IMR-90 (cell line): ENCODE measurements around the gene MRPL32. TPM values are rescaled to one million over a fixed set of nuclear protein-coding genes. Genes with fewer than 3 reads are reported as not detected.

ENCODE experiments used
- ATAC-seq: fragments of 200-7000 bp; cut with Tn5 transposase; 2 replicates; pipeline ENCODE4 v1.9.1; 2020; ENCODE audit warnings: low read depth, mild to moderate bottlenecking, moderate library complexity
- BruUV-seq: library from RNA; stranded (reverse); fragments of 400-500 nt; replicated peaks from 2 replicates; lab custom pipeline; 2021; lab: Mats Ljungman, UMichigan
- CTCF ChIA-PET: fragments of 300-600 bp; formaldehyde crosslinking; extraction: SDS; loops from one replicate; lab custom pipeline; 2021; ENCODE audit warnings: antibody characterized with exemption; lab: Yijun Ruan, JAX
- POLR2A ChIA-PET: fragments of 300-600 bp; sonication (Branson Sonifier 250); formaldehyde crosslinking; loops from one replicate; lab custom pipeline; 2022; ENCODE audit warnings: antibody characterized with exemption; ENCODE audit not compliant: unreplicated experiment; lab: Charles Lee
- DNase-seq: peaks from one replicate; pipeline ENCODE4 v3.0.0; 2013
- H2AFZ ChIP-seq: replicated peaks from 2 replicates; pipeline ENCODE3; 2013; ENCODE audit warnings: low read length, mild to moderate bottlenecking; ENCODE audit not compliant: poor library complexity
- H2AK5ac ChIP-seq: 2 replicates; pipeline ENCODE4 v1.6.1; 2013; ENCODE audit warnings: low read depth, low read length, inconsistent platforms
- H2AK9ac ChIP-seq: replicated peaks from 2 replicates; pipeline ENCODE3; 2013; ENCODE audit warnings: mild to moderate bottlenecking, low read depth, low read length, moderate library complexity; ENCODE audit not compliant: poor library complexity
- H2BK120ac ChIP-seq: 2 replicates; pipeline ENCODE4 v1.6.1; 2013; ENCODE audit warnings: low read depth, low read length, inconsistent platforms
- H2BK15ac ChIP-seq: 3 replicates; pipeline ENCODE4 v1.6.1; 2013; ENCODE audit warnings: low read depth, low read length, inconsistent platforms
- H2BK20ac ChIP-seq: 2 replicates; pipeline ENCODE4 v1.6.1; 2013; ENCODE audit warnings: low read depth, mild to moderate bottlenecking, inconsistent platforms, low read length, moderate library complexity
- H2BK5ac ChIP-seq: 2 replicates; pipeline ENCODE4 v1.6.1; 2013; ENCODE audit warnings: mild to moderate bottlenecking, low read depth, low read length, inconsistent platforms; ENCODE audit not compliant: poor library complexity, severe bottlenecking
- H3K14ac ChIP-seq: replicated peaks from 2 replicates; pipeline ENCODE4 v1.6.1; 2013; ENCODE audit warnings: low read depth, low read length, inconsistent platforms
- H3K18ac ChIP-seq: 2 replicates; pipeline ENCODE4 v1.6.1; 2013; ENCODE audit warnings: low read depth, low read length, control low read depth
- H3K23ac ChIP-seq: 2 replicates; pipeline ENCODE4 v1.6.1; 2013; ENCODE audit warnings: low read depth, low read length, inconsistent platforms
- H3K27ac ChIP-seq: 2 replicates; pipeline ENCODE4 v1.5.1; 2013; ENCODE audit warnings: mild to moderate bottlenecking, control low read depth, low read length; ENCODE audit not compliant: insufficient read depth
- H3K27me3 ChIP-seq: 2 replicates; pipeline ENCODE4 v1.6.1; 2013; ENCODE audit warnings: low read length; ENCODE audit not compliant: control insufficient read depth, insufficient read depth
- H3K36me3 ChIP-seq: 2 replicates; pipeline ENCODE4 v1.6.1; 2013; ENCODE audit warnings: low read length, mixed read lengths; ENCODE audit not compliant: control insufficient read depth, insufficient read depth
- H3K4ac ChIP-seq: 2 replicates; pipeline ENCODE4 v1.6.1; 2013; ENCODE audit warnings: low read depth, low read length, inconsistent platforms
- H3K4me1 ChIP-seq: 2 replicates; pipeline ENCODE4 v1.6.1; 2013; ENCODE audit warnings: low read length, mixed read lengths; ENCODE audit not compliant: control insufficient read depth, insufficient read depth
- H3K4me2 ChIP-seq: 2 replicates; pipeline ENCODE4 v1.6.1; 2013; ENCODE audit warnings: low read depth, mild to moderate bottlenecking, control low read depth, low read length, moderate library complexity
- H3K4me3 ChIP-seq: 2 replicates; pipeline ENCODE4 v1.5.1; 2013; ENCODE audit warnings: low read depth, mild to moderate bottlenecking, control low read depth, low read length, moderate library complexity; ENCODE audit not compliant: insufficient read depth
- H3K56ac ChIP-seq: 2 replicates; pipeline ENCODE4 v1.6.1; 2013; ENCODE audit warnings: low read length, inconsistent platforms; ENCODE audit not compliant: insufficient read depth; ENCODE audit errors: extremely low read depth
- H3K79me1 ChIP-seq, 2 experiments: 2 replicates each; pipeline ENCODE4 v1.6.1; 2013; ENCODE audit warnings: low read length in 2 of 2, inconsistent platforms in 1 of 2, low read depth in 1 of 2
- H3K9ac ChIP-seq: 2 replicates; pipeline ENCODE4 v1.6.1; 2013; ENCODE audit warnings: low read depth, low read length, control low read depth
- H3K9me1 ChIP-seq: 2 replicates; pipeline ENCODE4 v1.6.1; 2013; ENCODE audit warnings: low read length, inconsistent platforms; ENCODE audit not compliant: insufficient read depth
- H3K9me3 ChIP-seq: 2 replicates; pipeline ENCODE4 v1.6.1; 2013; ENCODE audit warnings: low read length; ENCODE audit not compliant: control insufficient read depth, insufficient read depth
- H4K20me1 ChIP-seq: 2 replicates; pipeline ENCODE4 v1.6.1; 2013; ENCODE audit warnings: low read length, inconsistent platforms; ENCODE audit not compliant: insufficient read depth
- H4K5ac ChIP-seq: 2 replicates; pipeline ENCODE4 v1.6.1; 2013; ENCODE audit warnings: mild to moderate bottlenecking, low read depth, low read length, control low read depth
- H4K8ac ChIP-seq, 2 experiments: 2 replicates each; pipeline ENCODE4 v1.6.1; 2013; ENCODE audit warnings: low read depth in 2 of 2, low read length in 2 of 2, control low read depth in 1 of 2, inconsistent platforms in 1 of 2
- H4K91ac ChIP-seq: 2 replicates; pipeline ENCODE4 v1.6.1; 2013; ENCODE audit warnings: low read depth, low read length, inconsistent platforms; ENCODE audit not compliant: insufficient read depth
- BHLHE40 ChIP-seq: fragments of 150-350 bp; IDR thresholded peaks from 2 replicates; pipeline ENCODE4 v1.6.1; 2016; ENCODE audit warnings: mild to moderate bottlenecking, low read depth, low read length
- CEBPB ChIP-seq: IDR thresholded peaks from 2 replicates; pipeline ENCODE4 v1.6.1; 2012; ENCODE audit warnings: low read depth, low read length, improper control_type of control experiment
- CHD1 ChIP-seq: IDR thresholded peaks from 2 replicates; pipeline ENCODE4 v1.6.1; 2012; ENCODE audit warnings: low read depth, low read length, improper control_type of control experiment
- MAFK ChIP-seq: IDR thresholded peaks from 2 replicates; pipeline ENCODE4 v1.6.1; 2012; ENCODE audit warnings: low read depth, low read length, improper control_type of control experiment
- POLR2A ChIP-seq: IDR thresholded peaks from 2 replicates; pipeline ENCODE4 v1.6.1; 2012; ENCODE audit warnings: mild to moderate bottlenecking, low read depth, low read length
- RAD21 ChIP-seq: IDR thresholded peaks from 2 replicates; pipeline ENCODE4 v1.6.1; 2012; ENCODE audit warnings: low read length, improper control_type of control experiment
- SMC3 ChIP-seq: fragments of 150-350 bp; IDR thresholded peaks from 2 replicates; pipeline ENCODE4 v1.6.1; 2016; ENCODE audit warnings: low read depth, mild to moderate bottlenecking, antibody characterized with exemption, low read length, moderate library complexity
- WGBS, 2 experiments: methylation state at CpG; one replicate each; pipeline versions ENCODE4 v1.1.5 to v1.1.7; 2013; ENCODE audit warnings: missing lambda C conversion rate in 2 of 2; ENCODE audit not compliant: insufficient read length in 1 of 2; ENCODE audit errors: extremely low coverage in 2 of 2; 5-methylcytosine and 5-hydroxymethylcytosine counted together
- dilution Hi-C: fragments of 300-500 bp; cut with HindIII; formaldehyde crosslinking; loops from one replicate; pipeline ENCODE4 v1.14.3; 2018; ENCODE audit warnings: low sequenced_read_pairs; ENCODE audit not compliant: unreplicated experiment
- in situ Hi-C: fragments of 300-500 bp; cut with MboI; formaldehyde crosslinking; loops from 3 replicates; pipeline ENCODE4 v1.14.3; 2019; ENCODE audit warnings: low sequenced_read_pairs, inconsistent platforms, mixed read lengths
- intact Hi-C: fragments of 100-400 bp; cut with micrococcal nuclease; formaldehyde crosslinking; loops from 2 replicates; pipeline ENCODE4 v1.10.0; 2022
- polyA plus RNA-seq, 3 experiments: library from polyadenylated mRNA; depleted of rRNA; stranded (reverse); fragments of >200 nt; gene quantifications; 2 replicates each; pipeline ENCODE4 v1.2.3, GENCODE V29; 2012; ENCODE audit warnings: low replicate concordance in 1 of 3
- total RNA-seq: library from RNA; depleted of rRNA; stranded (reverse); fragments of >200 nt; gene quantifications from 2 replicates; pipeline ENCODE4 v1.2.3, GENCODE V29; 2012
- TF ChIP-seq, protein P1 (sequence below): fragments of 150-350 bp; IDR thresholded peaks from 2 replicates; pipeline ENCODE4 v1.6.1; 2016; ENCODE audit warnings: low read depth, mild to moderate bottlenecking, low read length, moderate library complexity, borderline replicate concordance
- TF ChIP-seq, protein P2 (sequence below): conservative IDR thresholded peaks from 2 replicates; pipeline ENCODE4 v1.5.1; 2012; ENCODE audit warnings: mild to moderate bottlenecking, low read depth, low read length, improper control_type of control experiment
- TF ChIP-seq, protein P3 (sequence below): fragments of 150-350 bp; IDR thresholded peaks from 2 replicates; pipeline ENCODE4 v1.6.1; 2017; ENCODE audit warnings: mild to moderate bottlenecking, antibody characterized with exemption, low read length, low read depth

MRPL32 gene
- total and polyA plus RNA-seq, 2 of the 4 experiments (the other 2 are of a cell fraction), result 42.3 to 75.3 TPM

DNA sequence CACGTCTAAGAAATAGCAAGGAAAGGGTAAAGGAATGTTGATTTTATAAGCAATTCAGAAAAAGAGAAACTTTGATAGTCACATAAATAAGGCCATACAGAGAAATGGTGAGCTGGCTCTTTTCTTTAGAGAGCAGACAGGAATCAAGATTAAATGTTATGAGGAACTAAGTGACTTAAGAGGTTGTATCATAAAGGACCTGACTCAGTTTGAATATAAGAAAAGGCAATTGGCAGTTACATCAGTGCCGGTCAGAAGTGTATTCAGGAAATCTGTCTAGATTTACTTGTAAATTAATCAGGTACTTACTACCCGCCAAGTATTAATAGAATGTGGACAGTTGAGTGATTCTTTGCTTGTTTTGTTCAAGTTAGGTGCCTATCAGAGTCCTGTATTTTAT, 2.1 kb downstream of the MRPL32 start:
- H3K9ac ChIP-seq, result no peak overlapping the region
- H2BK15ac ChIP-seq, result no peak overlapping the region
- no peak overlapping the region for H2AFZ ChIP-seq
- no peak overlapping the region for H4K8ac ChIP-seq
- peaks cover 4% of the 10 kb centered on the region; the same call in 1 of the 2 replicates for H3K9me1 ChIP-seq
- no peak overlapping the region for H2BK20ac ChIP-seq
- BruUV-seq, result no TSS peak
- no peak overlapping the region for H3K27ac ChIP-seq
- no peak overlapping the region for H3K4me3 ChIP-seq
- H3K79me1 ChIP-seq, result peaks cover 17 to 50% of the 10 kb centered on the region in 2 experiments
- in situ Hi-C loops (loop anchor here (25.0 kb wide), 1 partner anchor 903 kb away; no protein-coding TSS in a partner anchor), dilution Hi-C loops (loop anchor here (25.0 kb wide), 1 partner anchor 303 kb away; no protein-coding TSS in a partner anchor), intact Hi-C loops (loop anchor here (5.0 to 10.0 kb wide), 2 partner anchors 651 to 768 kb away; partner anchors contain the start of gene STK17A)
- peaks cover 21% of the 10 kb centered on the region for H4K20me1 ChIP-seq
- H2BK120ac ChIP-seq, result no peak overlapping the region
- no peak for ATAC-seq
- H3K4me2 ChIP-seq, result no peak overlapping the region
- no peak overlapping the region for H4K91ac ChIP-seq
- no peak overlapping the region for H4K5ac ChIP-seq
- POLR2A ChIA-PET, result no interaction called here
- H2AK9ac ChIP-seq, result no peak overlapping the region
- CTCF ChIA-PET, result interaction anchor here (0.5 kb wide), 1 partner anchor 520 kb away, joined by 5 read pairs; no protein-coding TSS in a partner anchor
- H3K23ac ChIP-seq, result no peak overlapping the region
- H3K4me1 ChIP-seq, result peaks cover 4% of the 10 kb centered on the region
- WGBS, 2 experiments, result no CpG with 5 or more reads among the region's 3 CpGs
- no peak overlapping the region for H2BK5ac ChIP-seq
- no peak overlapping the region for H2AK5ac ChIP-seq
- no peak for TF ChIP-seq POLR2A
- no peak for TF ChIP-seq SMC3
- TF ChIP-seq, protein P1, sequence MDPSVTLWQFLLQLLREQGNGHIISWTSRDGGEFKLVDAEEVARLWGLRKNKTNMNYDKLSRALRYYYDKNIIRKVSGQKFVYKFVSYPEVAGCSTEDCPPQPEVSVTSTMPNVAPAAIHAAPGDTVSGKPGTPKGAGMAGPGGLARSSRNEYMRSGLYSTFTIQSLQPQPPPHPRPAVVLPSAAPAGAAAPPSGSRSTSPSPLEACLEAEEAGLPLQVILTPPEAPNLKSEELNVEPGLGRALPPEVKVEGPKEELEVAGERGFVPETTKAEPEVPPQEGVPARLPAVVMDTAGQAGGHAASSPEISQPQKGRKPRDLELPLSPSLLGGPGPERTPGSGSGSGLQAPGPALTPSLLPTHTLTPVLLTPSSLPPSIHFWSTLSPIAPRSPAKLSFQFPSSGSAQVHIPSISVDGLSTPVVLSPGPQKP, result no peak
- TF ChIP-seq, protein P2, sequence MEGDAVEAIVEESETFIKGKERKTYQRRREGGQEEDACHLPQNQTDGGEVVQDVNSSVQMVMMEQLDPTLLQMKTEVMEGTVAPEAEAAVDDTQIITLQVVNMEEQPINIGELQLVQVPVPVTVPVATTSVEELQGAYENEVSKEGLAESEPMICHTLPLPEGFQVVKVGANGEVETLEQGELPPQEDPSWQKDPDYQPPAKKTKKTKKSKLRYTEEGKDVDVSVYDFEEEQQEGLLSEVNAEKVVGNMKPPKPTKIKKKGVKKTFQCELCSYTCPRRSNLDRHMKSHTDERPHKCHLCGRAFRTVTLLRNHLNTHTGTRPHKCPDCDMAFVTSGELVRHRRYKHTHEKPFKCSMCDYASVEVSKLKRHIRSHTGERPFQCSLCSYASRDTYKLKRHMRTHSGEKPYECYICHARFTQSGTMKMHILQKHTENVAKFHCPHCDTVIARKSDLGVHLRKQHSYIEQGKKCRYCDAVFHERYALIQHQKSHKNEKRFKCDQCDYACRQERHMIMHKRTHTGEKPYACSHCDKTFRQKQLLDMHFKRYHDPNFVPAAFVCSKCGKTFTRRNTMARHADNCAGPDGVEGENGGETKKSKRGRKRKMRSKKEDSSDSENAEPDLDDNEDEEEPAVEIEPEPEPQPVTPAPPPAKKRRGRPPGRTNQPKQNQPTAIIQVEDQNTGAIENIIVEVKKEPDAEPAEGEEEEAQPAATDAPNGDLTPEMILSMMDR, result no peak
- no peak for TF ChIP-seq CEBPB
- no peak for TF ChIP-seq BHLHE40
- TF ChIP-seq, protein P3, sequence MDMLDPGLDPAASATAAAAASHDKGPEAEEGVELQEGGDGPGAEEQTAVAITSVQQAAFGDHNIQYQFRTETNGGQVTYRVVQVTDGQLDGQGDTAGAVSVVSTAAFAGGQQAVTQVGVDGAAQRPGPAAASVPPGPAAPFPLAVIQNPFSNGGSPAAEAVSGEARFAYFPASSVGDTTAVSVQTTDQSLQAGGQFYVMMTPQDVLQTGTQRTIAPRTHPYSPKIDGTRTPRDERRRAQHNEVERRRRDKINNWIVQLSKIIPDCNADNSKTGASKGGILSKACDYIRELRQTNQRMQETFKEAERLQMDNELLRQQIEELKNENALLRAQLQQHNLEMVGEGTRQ, result no peak
- TF ChIP-seq RAD21, result no peak
- TF ChIP-seq CHD1, result no peak
- no peak for TF ChIP-seq MAFK
- no peak overlapping the region for H3K18ac ChIP-seq
- H3K14ac ChIP-seq, result no peak overlapping the region
- no peak overlapping the region for H3K4ac ChIP-seq
- no peak for DNase-seq
- peaks cover 10% of the 10 kb centered on the region for H3K36me3 ChIP-seq
- no peak overlapping the region for H3K56ac ChIP-seq
- no peaks in the 10 kb centered on the region for H3K27me3 ChIP-seq
- H3K9me3 ChIP-seq, result no peaks in the 10 kb centered on the region
